ENCODE data around the gene CAB39L.

The CAB39L gene

GRCh38 chr13:49395878-49396380 lies 47.9 kb downstream of the CAB39L start:
- no peak for DNase-seq

GRCh38 chr13:49395451-49395865 lies 48.4 kb downstream of the CAB39L start:
- DNase-seq = no peak

- DNase-seq = no peak
Observed at GRCh38 chr13:49388091-49388635, 55.7 kb downstream of the CAB39L start.

GRCh38 chr13:49386664-49387063 lies 57.2 kb downstream of the CAB39L start:
- DNase-seq = no peak

GRCh38 chr13:49376121-49376520 lies 67.7 kb downstream of the CAB39L start:
- no peak for DNase-seq

- DNase-seq = no peak
Observed at GRCh38 chr13:49374585-49375290, 69.1 kb downstream of the CAB39L start.

GRCh38 chr13:49373716-49374115 lies 70.1 kb downstream of the CAB39L start:
- DNase-seq = no peak

- no peak for DNase-seq
Observed at GRCh38 chr13:49371943-49372613, 71.8 kb downstream of the CAB39L start.

- no peak for DNase-seq
Observed at GRCh38 chr13:49370371-49370770, 73.5 kb downstream of the CAB39L start.

GRCh38 chr13:49369866-49370265 lies 74.0 kb downstream of the CAB39L start:
- DNase-seq = no peak

GRCh38 chr13:49368688-49369087 lies 75.2 kb downstream of the CAB39L start:
- no peak for DNase-seq

GRCh38 chr13:49367640-49368422 lies 76.0 kb downstream of the CAB39L start:
- no peak for DNase-seq

GRCh38 chr13:49366841-49367240 lies 77.0 kb downstream of the CAB39L start:
- no peak for DNase-seq

- DNase-seq = no peak
Observed at GRCh38 chr13:49357694-49358093, 86.2 kb downstream of the CAB39L start.

GRCh38 chr13:49356223-49356622 lies 87.6 kb downstream of the CAB39L start:
- no peak for DNase-seq

GRCh38 chr13:49354719-49355118 lies 89.1 kb downstream of the CAB39L start:
- DNase-seq = no peak

GRCh38 chr13:49353908-49354307 lies 90.0 kb downstream of the CAB39L start:
- DNase-seq = no peak

- no peak for DNase-seq
Observed at GRCh38 chr13:49351871-49352270, 92.0 kb downstream of the CAB39L start.

- no peak for DNase-seq
Observed at GRCh38 chr13:49348751-49349150, 95.1 kb downstream of the CAB39L start.

- DNase-seq = no peak
Observed at GRCh38 chr13:49347650-49348385, 96.0 kb downstream of the CAB39L start.

- no peak for DNase-seq
Observed at GRCh38 chr13:49346460-49346859, 97.4 kb downstream of the CAB39L start.

- DNase-seq = no peak
Observed at GRCh38 chr13:49343731-49344130, 100.1 kb downstream of the CAB39L start.

GRCh38 chr13:49343255-49343654 lies 100.6 kb downstream of the CAB39L start:
- no peak for DNase-seq
